ENCODE results near the gene ZNF710. TPM values are rescaled to one million over a fixed set of nuclear protein-coding genes. Genes with fewer than 3 reads are reported as not detected.
A peak's percentile ranks its signal among the peaks of the same experiment; 100 is the strongest.

Gene ZNF710
- total RNA-seq, 4 donors from 2014 or later = 7.3 to 13.2 (median 11.4) TPM

- Histone ChIP-seq H3K36me3 (no peaks in the 10 kb centered on the region), H3K9me3 (no peaks in the 10 kb centered on the region), H3K4me1 (no peaks in the 10 kb centered on the region), H3K4me3 (no peak overlapping the region), H3K27me3 (no peaks in the 10 kb centered on the region), H3K27ac (no peak overlapping the region)
- WGBS, 2 donors (ENCODE audit: low coverage in 1 of 2) = 70% methylated on average over 1 of the region's 1 CpG; no CpG with 5 or more reads in 1 of the 2 donors
- TF ChIP-seq CTCF (IDR thresholded peaks at IDR 0.05) = no peak
- no peak for TF ChIP-seq POLR2AphosphoS5 (IDR thresholded peaks at IDR 0.05)
- TF ChIP-seq EP300 (IDR thresholded peaks at IDR 0.05) = no peak
- TF ChIP-seq POLR2A (IDR thresholded peaks at IDR 0.05) = no peak
- no peak for ATAC-seq
Observed at GRCh38 chr15:89993349-89993748, 7.8 kb upstream of the ZNF710 start.

- ATAC-seq = no peak
Observed at GRCh38 chr15:89997079-89997478, 4.0 kb upstream of the ZNF710 start.

DNA sequence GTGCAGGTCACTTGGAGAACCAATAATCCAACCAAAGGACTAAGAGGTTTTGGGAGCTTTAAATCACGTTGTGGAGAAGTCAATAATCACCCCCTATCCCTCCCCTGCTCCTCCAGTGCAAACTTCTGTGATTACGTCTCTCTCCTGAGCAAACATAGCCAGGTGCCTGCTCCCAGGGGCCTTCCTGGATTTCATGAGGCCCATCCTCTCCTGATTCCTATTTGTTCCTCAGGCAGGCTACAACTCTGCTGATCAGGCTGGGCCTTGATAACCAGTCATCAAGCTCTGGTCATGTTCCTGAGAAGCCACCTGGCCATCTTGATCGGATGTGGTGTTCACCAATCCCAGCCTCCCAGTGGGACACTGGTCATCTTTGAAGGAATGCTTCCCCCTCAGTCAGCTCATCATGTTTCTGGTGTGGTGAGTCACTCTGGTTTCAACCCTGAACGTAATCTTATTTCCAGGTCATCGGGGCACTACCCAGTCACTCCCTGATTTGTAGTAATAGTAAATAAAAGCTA lies 2.9 kb upstream of the ZNF710 start:
- H3K4me1 ChIP-seq = peaks cover 0 to 30% (median 7%) of the 10 kb centered on the region in 3 donors
- no peak for ATAC-seq
- H3K9me3 ChIP-seq = no peaks in the 10 kb centered on the region
- no peak for TF ChIP-seq POLR2A (IDR thresholded peaks at IDR 0.05)
- no peak for TF ChIP-seq POLR2AphosphoS5 (IDR thresholded peaks at IDR 0.05)
- no peak for TF ChIP-seq EP300 (IDR thresholded peaks at IDR 0.05)
- TF ChIP-seq CTCF (IDR thresholded peaks at IDR 0.05) = no peak
- H3K27ac ChIP-seq = no peak overlapping the region
- no peaks in the 10 kb centered on the region for H3K36me3 ChIP-seq
- H3K27me3 ChIP-seq = no peaks in the 10 kb centered on the region
- no peak overlapping the region for H3K4me3 ChIP-seq
- 33 to 64% methylated on average over 1 to 4 of the region's 5 CpGs for WGBS, 2 donors (ENCODE audit: low coverage in 1 of 2)

More at GRCh38 chr15:89997079-89997478, 4.0 kb upstream of the ZNF710 start:
- 74 to 89% methylated on average over 3 to 4 of the region's 4 CpGs for WGBS, 2 donors (ENCODE audit: low coverage in 1 of 2)
- no peak for TF ChIP-seq POLR2A (IDR thresholded peaks at IDR 0.05)
- TF ChIP-seq EP300 (IDR thresholded peaks at IDR 0.05) = no peak
- TF ChIP-seq CTCF (IDR thresholded peaks at IDR 0.05) = no peak
- Histone ChIP-seq H3K36me3 (no peaks in the 10 kb centered on the region), H3K4me1 (peaks cover 0 to 22% (median 5%) of the 10 kb centered on the region in 3 donors), H3K27me3 (no peaks in the 10 kb centered on the region), H3K4me3 (no peak overlapping the region), H3K9me3 (no peaks in the 10 kb centered on the region), H3K27ac (no peak overlapping the region)

DNA sequence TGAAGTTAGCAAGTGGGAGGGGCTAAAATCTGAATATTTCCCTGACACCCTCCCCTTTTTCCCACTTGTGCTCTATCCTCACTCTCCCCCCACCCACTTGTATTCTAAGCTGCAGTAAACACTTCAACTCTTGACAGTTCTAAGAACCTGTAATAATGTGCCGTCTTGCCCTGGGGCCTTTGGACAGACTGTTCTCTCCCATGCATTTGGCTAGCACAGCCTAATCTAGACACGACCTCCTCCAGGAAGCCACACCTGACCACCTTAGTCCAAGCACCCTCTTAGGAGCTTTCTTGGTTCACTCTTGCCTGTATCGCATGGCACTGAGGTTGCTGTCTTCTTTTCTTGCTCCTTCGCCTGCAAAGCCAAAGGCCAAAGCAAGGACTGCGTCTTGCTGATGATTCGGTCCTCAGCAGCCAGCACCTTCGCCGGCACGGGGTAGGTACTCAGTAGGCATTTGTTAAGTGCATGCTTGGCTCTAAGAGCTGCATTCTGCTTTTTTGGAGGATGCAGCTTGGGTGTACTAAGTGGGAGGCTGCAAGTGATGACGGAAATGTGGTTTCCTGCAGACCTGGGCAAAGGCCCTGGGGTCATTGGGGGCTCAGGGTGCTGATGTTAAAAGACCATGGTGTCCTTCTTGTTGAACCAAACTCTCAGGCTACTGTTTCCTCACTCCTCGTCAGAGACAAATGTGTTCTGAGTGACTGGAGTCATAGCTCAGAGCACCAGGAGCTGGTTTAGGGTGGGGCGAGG lies 2.0 kb upstream of the ZNF710 start:
- TF ChIP-seq EP300 (IDR thresholded peaks at IDR 0.05) = no peak
- TF ChIP-seq CTCF (IDR thresholded peaks at IDR 0.05) = no peak
- TF ChIP-seq POLR2A (IDR thresholded peaks at IDR 0.05) = no peak
- no peak for TF ChIP-seq POLR2AphosphoS5 (IDR thresholded peaks at IDR 0.05)
- Histone ChIP-seq H3K9me3 (no peaks in the 10 kb centered on the region), H3K36me3 (no peaks in the 10 kb centered on the region), H3K27me3 (no peaks in the 10 kb centered on the region), H3K27ac (peak overlapping the region in 3 of 4 donors; percentile 79 to 91 (median 90)), H3K4me1 (peaks cover 0 to 39% (median 15%) of the 10 kb centered on the region in 3 donors), H3K4me3 (no peak overlapping the region)
- WGBS, 2 donors (ENCODE audit: low coverage in 1 of 2) = 39 to 72% methylated on average over 3 to 10 of the region's 12 CpGs
- no peak for ATAC-seq
